ENCODE measurements around the gene PALM2AKAP2.
A peak's percentile ranks its signal among the peaks of the same experiment; 100 is the strongest.

The PALM2AKAP2 gene

DNA sequence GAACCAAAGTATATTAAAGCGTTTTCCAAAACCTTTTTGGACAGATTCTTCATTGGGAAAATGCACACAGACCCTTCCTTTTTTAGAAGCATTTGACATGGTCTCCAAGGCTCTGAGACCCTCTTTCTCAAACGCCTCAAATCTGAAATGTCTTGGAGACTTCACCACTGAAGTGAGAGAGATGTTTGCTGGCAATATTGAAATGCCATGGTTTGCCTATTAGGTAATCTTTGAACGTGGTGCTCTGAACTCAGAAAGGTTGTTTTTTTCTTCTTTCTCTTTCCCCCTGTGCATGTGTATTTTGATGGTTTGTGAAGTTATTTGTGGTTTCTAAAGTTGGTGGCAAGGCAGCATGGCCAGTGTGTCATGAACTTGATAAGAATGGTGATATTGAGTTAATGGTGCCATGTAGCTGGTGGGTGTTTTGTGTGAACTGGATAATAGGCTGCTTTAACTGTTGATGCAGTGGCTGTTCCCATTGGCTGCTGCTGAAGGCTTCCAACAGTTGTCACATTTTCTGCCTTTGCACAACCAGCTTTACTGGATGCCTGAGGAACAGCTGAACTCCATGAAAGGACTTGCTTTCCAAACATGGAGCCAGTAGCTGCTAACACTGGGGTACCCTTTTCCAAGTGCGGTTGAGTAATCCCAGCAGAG lies 1.7 kb downstream of the PALM2AKAP2 start:
- ATAC-seq: peak; percentile 3; the same call in 1 of the 3 replicates
- TF ChIP-seq TOX (CRISPR knock-in tag; IDR thresholded peaks at IDR 0.05; ENCODE audit: borderline replicate concordance) (no peak), ZNF565 (CRISPR knock-in tag; conservative IDR thresholded peaks at IDR 0.05; ENCODE audit: low read depth) (no peak), SNAI2 (CRISPR knock-in tag; IDR thresholded peaks at IDR 0.05) (no peak), ZFP30 (CRISPR knock-in tag; IDR thresholded peaks at IDR 0.05) (no peak), TCF4 (CRISPR knock-in tag; IDR thresholded peaks at IDR 0.05; ENCODE audit: borderline replicate concordance) (no peak), OSR1 (CRISPR knock-in tag; IDR thresholded peaks at IDR 0.05) (no peak), CSDC2 (CRISPR knock-in tag; IDR thresholded peaks at IDR 0.05) (no peak), BACH2 (CRISPR knock-in tag; IDR thresholded peaks at IDR 0.05; ENCODE audit: borderline replicate concordance) (no peak)
- TF ChIP-seq, protein P1, sequence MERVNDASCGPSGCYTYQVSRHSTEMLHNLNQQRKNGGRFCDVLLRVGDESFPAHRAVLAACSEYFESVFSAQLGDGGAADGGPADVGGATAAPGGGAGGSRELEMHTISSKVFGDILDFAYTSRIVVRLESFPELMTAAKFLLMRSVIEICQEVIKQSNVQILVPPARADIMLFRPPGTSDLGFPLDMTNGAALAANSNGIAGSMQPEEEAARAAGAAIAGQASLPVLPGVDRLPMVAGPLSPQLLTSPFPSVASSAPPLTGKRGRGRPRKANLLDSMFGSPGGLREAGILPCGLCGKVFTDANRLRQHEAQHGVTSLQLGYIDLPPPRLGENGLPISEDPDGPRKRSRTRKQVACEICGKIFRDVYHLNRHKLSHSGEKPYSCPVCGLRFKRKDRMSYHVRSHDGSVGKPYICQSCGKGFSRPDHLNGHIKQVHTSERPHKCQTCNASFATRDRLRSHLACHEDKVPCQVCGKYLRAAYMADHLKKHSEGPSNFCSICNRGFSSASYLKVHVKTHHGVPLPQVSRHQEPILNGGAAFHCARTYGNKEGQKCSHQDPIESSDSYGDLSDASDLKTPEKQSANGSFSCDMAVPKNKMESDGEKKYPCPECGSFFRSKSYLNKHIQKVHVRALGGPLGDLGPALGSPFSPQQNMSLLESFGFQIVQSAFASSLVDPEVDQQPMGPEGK (CRISPR knock-in tag; IDR thresholded peaks at IDR 0.05; ENCODE audit: borderline replicate concordance): no peak

DNA sequence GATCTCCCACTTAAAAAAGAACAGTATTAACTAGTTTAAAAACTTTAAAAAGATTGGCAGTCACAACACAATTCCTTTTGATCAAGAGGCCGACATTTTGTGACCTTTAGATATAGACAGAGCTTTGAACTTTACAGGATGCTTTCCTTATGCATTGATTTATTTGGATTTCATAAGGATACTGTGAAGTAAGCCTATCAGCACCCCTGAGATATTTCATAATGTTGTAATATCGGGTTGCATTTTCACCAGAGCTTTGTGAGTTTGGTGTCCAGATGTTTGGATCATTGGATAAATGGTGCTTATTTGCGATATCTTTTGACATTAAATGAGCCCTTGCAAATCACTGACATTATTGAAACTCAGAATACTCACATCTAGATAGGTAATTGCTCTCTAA lies 7.7 kb downstream of the PALM2AKAP2 start:
- TF ChIP-seq ZFP3 (CRISPR knock-in tag; IDR thresholded peaks at IDR 0.05): no peak
- TF ChIP-seq TCF4 (CRISPR knock-in tag; IDR thresholded peaks at IDR 0.05; ENCODE audit: borderline replicate concordance): no peak
- TF ChIP-seq, protein P2, sequence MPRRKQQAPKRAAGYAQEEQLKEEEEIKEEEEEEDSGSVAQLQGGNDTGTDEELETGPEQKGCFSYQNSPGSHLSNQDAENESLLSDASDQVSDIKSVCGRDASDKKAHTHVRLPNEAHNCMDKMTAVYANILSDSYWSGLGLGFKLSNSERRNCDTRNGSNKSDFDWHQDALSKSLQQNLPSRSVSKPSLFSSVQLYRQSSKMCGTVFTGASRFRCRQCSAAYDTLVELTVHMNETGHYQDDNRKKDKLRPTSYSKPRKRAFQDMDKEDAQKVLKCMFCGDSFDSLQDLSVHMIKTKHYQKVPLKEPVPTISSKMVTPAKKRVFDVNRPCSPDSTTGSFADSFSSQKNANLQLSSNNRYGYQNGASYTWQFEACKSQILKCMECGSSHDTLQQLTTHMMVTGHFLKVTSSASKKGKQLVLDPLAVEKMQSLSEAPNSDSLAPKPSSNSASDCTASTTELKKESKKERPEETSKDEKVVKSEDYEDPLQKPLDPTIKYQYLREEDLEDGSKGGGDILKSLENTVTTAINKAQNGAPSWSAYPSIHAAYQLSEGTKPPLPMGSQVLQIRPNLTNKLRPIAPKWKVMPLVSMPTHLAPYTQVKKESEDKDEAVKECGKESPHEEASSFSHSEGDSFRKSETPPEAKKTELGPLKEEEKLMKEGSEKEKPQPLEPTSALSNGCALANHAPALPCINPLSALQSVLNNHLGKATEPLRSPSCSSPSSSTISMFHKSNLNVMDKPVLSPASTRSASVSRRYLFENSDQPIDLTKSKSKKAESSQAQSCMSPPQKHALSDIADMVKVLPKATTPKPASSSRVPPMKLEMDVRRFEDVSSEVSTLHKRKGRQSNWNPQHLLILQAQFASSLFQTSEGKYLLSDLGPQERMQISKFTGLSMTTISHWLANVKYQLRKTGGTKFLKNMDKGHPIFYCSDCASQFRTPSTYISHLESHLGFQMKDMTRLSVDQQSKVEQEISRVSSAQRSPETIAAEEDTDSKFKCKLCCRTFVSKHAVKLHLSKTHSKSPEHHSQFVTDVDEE (CRISPR knock-in tag; IDR thresholded peaks at IDR 0.05): no peak
- no peak for TF ChIP-seq ZNF70 (CRISPR knock-in tag; IDR thresholded peaks at IDR 0.05)
- TF ChIP-seq, protein P3, sequence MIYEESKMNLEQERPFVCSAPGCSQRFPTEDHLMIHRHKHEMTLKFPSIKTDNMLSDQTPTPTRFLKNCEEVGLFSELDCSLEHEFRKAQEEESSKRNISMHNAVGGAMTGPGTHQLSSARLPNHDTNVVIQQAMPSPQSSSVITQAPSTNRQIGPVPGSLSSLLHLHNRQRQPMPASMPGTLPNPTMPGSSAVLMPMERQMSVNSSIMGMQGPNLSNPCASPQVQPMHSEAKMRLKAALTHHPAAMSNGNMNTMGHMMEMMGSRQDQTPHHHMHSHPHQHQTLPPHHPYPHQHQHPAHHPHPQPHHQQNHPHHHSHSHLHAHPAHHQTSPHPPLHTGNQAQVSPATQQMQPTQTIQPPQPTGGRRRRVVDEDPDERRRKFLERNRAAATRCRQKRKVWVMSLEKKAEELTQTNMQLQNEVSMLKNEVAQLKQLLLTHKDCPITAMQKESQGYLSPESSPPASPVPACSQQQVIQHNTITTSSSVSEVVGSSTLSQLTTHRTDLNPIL (CRISPR knock-in tag; IDR thresholded peaks at IDR 0.05; ENCODE audit: low read depth): no peak
- TF ChIP-seq GLIS3 (CRISPR knock-in tag; IDR thresholded peaks at IDR 0.05): no peak
- no peak for TF ChIP-seq ZFP30 (CRISPR knock-in tag; IDR thresholded peaks at IDR 0.05)
- no peak for TF ChIP-seq CSDC2 (CRISPR knock-in tag; IDR thresholded peaks at IDR 0.05)
- TF ChIP-seq OSR1 (CRISPR knock-in tag; IDR thresholded peaks at IDR 0.05): no peak
- TF ChIP-seq ZNF565 (CRISPR knock-in tag; conservative IDR thresholded peaks at IDR 0.05; ENCODE audit: low read depth): no peak
- no peak for TF ChIP-seq SNAI2 (CRISPR knock-in tag; IDR thresholded peaks at IDR 0.05)
- TF ChIP-seq, protein P1 (CRISPR knock-in tag; IDR thresholded peaks at IDR 0.05; ENCODE audit: borderline replicate concordance): no peak
- TF ChIP-seq BACH2 (CRISPR knock-in tag; IDR thresholded peaks at IDR 0.05; ENCODE audit: borderline replicate concordance): no peak
- no peak for TF ChIP-seq ZNF8 (CRISPR knock-in tag; IDR thresholded peaks at IDR 0.05)
- no peak for TF ChIP-seq RARB (CRISPR knock-in tag; IDR thresholded peaks at IDR 0.05)
- TF ChIP-seq, protein P4, sequence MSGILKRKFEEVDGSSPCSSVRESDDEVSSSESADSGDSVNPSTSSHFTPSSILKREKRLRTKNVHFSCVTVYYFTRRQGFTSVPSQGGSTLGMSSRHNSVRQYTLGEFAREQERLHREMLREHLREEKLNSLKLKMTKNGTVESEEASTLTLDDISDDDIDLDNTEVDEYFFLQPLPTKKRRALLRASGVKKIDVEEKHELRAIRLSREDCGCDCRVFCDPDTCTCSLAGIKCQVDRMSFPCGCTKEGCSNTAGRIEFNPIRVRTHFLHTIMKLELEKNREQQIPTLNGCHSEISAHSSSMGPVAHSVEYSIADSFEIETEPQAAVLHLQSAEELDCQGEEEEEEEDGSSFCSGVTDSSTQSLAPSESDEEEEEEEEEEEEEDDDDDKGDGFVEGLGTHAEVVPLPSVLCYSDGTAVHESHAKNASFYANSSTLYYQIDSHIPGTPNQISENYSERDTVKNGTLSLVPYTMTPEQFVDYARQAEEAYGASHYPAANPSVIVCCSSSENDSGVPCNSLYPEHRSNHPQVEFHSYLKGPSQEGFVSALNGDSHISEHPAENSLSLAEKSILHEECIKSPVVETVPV (CRISPR knock-in tag; IDR thresholded peaks at IDR 0.05): no peak
- TF ChIP-seq ZC3H10 (CRISPR knock-in tag; IDR thresholded peaks at IDR 0.05): no peak
- TF ChIP-seq, protein P5, sequence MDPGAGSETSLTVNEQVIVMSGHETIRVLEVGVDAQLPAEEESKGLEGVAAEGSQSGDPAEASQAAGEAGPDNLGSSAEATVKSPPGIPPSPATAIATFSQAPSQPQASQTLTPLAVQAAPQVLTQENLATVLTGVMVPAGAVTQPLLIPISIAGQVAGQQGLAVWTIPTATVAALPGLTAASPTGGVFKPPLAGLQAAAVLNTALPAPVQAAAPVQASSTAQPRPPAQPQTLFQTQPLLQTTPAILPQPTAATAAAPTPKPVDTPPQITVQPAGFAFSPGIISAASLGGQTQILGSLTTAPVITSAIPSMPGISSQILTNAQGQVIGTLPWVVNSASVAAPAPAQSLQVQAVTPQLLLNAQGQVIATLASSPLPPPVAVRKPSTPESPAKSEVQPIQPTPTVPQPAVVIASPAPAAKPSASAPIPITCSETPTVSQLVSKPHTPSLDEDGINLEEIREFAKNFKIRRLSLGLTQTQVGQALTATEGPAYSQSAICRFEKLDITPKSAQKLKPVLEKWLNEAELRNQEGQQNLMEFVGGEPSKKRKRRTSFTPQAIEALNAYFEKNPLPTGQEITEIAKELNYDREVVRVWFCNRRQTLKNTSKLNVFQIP (CRISPR knock-in tag; IDR thresholded peaks at IDR 0.05; ENCODE audit: borderline replicate concordance, low read depth): no peak
- TF ChIP-seq TOX (CRISPR knock-in tag; IDR thresholded peaks at IDR 0.05; ENCODE audit: borderline replicate concordance): no peak
- ATAC-seq: no peak

Measured in SK-N-SH treated with all-trans-retinoic acid at 6 μM for 48 hours (cell line).